HL-60 (cell line): Measurements from ENCODE around the gene ZNF860.

Source experiments
- GABPA ChIP-seq: IDR thresholded peaks from 2 replicates; pipeline ENCODE4 v1.6.1; 2012; ENCODE audit warnings: low read depth
- POLR2AphosphoS5 ChIP-seq: IDR thresholded peaks from 2 replicates; pipeline ENCODE4 v1.6.1; 2012; ENCODE audit warnings: low read depth
- TF ChIP-seq, protein P1 (sequence below): IDR thresholded peaks from one replicate; pipeline ENCODE4 v1.5.1; 2011; ENCODE audit warnings: low read length, control low read depth, inconsistent platforms; ENCODE audit not compliant: insufficient read depth
- TF ChIP-seq, protein P2 (sequence below): IDR thresholded peaks from 2 replicates; pipeline ENCODE4 v1.6.1; 2012; ENCODE audit warnings: low read depth; ENCODE audit not compliant: insufficient replicate concordance

- TF ChIP-seq GABPA: no peak
- TF ChIP-seq, protein P1, sequence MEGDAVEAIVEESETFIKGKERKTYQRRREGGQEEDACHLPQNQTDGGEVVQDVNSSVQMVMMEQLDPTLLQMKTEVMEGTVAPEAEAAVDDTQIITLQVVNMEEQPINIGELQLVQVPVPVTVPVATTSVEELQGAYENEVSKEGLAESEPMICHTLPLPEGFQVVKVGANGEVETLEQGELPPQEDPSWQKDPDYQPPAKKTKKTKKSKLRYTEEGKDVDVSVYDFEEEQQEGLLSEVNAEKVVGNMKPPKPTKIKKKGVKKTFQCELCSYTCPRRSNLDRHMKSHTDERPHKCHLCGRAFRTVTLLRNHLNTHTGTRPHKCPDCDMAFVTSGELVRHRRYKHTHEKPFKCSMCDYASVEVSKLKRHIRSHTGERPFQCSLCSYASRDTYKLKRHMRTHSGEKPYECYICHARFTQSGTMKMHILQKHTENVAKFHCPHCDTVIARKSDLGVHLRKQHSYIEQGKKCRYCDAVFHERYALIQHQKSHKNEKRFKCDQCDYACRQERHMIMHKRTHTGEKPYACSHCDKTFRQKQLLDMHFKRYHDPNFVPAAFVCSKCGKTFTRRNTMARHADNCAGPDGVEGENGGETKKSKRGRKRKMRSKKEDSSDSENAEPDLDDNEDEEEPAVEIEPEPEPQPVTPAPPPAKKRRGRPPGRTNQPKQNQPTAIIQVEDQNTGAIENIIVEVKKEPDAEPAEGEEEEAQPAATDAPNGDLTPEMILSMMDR: no peak
- TF ChIP-seq, protein P2, sequence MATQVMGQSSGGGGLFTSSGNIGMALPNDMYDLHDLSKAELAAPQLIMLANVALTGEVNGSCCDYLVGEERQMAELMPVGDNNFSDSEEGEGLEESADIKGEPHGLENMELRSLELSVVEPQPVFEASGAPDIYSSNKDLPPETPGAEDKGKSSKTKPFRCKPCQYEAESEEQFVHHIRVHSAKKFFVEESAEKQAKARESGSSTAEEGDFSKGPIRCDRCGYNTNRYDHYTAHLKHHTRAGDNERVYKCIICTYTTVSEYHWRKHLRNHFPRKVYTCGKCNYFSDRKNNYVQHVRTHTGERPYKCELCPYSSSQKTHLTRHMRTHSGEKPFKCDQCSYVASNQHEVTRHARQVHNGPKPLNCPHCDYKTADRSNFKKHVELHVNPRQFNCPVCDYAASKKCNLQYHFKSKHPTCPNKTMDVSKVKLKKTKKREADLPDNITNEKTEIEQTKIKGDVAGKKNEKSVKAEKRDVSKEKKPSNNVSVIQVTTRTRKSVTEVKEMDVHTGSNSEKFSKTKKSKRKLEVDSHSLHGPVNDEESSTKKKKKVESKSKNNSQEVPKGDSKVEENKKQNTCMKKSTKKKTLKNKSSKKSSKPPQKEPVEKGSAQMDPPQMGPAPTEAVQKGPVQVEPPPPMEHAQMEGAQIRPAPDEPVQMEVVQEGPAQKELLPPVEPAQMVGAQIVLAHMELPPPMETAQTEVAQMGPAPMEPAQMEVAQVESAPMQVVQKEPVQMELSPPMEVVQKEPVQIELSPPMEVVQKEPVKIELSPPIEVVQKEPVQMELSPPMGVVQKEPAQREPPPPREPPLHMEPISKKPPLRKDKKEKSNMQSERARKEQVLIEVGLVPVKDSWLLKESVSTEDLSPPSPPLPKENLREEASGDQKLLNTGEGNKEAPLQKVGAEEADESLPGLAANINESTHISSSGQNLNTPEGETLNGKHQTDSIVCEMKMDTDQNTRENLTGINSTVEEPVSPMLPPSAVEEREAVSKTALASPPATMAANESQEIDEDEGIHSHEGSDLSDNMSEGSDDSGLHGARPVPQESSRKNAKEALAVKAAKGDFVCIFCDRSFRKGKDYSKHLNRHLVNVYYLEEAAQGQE: no peak
- no peak for TF ChIP-seq POLR2AphosphoS5
These were observed 22.7 kb downstream of the ZNF860 start for GRCh38 chr3:32004113-32004765.
